Measurements from ENCODE around the gene GPR137C.

The GPR137C gene

GRCh38 chr14:52551696-52552062, 957 bp upstream of the GPR137C start:
- no peaks in the 10 kb centered on the region for H3K36me3 ChIP-seq (replicated peaks in 1 of 2; ENCODE audit: control insufficient read depth in 2 of 2, insufficient read depth in 2 of 2, low read length in 2 of 2)
- peak; percentile 17 for DNase-seq (ENCODE audit: low spot score)
- no peak overlapping the region for H2BK120ac ChIP-seq (ENCODE audit: low read depth, low read length)
- H3K4me1 ChIP-seq (ENCODE audit: control insufficient read depth in 2 of 2, insufficient read depth in 1 of 2, low read depth in 1 of 2, low read length in 2 of 2) = peaks cover 5 to 7% of the 10 kb centered on the region in 2 donors
- H2BK5ac ChIP-seq (ENCODE audit: low read length) = no peak overlapping the region
- WGBS, 2 donors (ENCODE audit: extremely low coverage in 2 of 2, insufficient read length in 2 of 2, insufficient replicate concordance in 1 of 2) = no CpG with 5 or more reads among the region's 8 CpGs
- no peaks in the 10 kb centered on the region for H3K27me3 ChIP-seq (ENCODE audit: control insufficient read depth in 3 of 3, insufficient read depth in 3 of 3, low read depth in 1 of 3, low read length in 3 of 3)
- no peak overlapping the region for H4K91ac ChIP-seq (ENCODE audit: low read depth, low read length, poor library complexity)
- H3K9ac ChIP-seq (ENCODE audit: low read depth, low read length, poor library complexity) = peak overlapping the region; percentile 95
- H3K23ac ChIP-seq (ENCODE audit: low read depth, low read length, poor library complexity) = peak overlapping the region; percentile 8
- no peak overlapping the region for H4K8ac ChIP-seq (ENCODE audit: low read depth, low read length)
- H3K79me1 ChIP-seq (ENCODE audit: low read depth, low read length) = peaks cover 5% of the 10 kb centered on the region
- no peak overlapping the region for H2BK15ac ChIP-seq (ENCODE audit: low read length)
- H2AK5ac ChIP-seq (ENCODE audit: low read depth, low read length) = no peak overlapping the region
- H2AFZ ChIP-seq (ENCODE audit: low read length) = peak overlapping the region; percentile 94
- peak overlapping the region; percentile 64 to 90 for H3K4me3 ChIP-seq (ENCODE audit: low read length in 2 of 2)
- H2BK12ac ChIP-seq (ENCODE audit: low read length) = no peak overlapping the region
- H3K9me3 ChIP-seq (replicated peaks in 1 of 2; ENCODE audit: control insufficient read depth in 2 of 2, insufficient read depth in 1 of 2, low read depth in 1 of 2, low read length in 2 of 2) = no peaks in the 10 kb centered on the region
- H3K14ac ChIP-seq (ENCODE audit: low read length) = no peak overlapping the region
- H3K27ac ChIP-seq (replicated peaks; ENCODE audit: low read length) = peak overlapping the region; percentile 75
- no peak overlapping the region for H3K4ac ChIP-seq (ENCODE audit: low read length)
- H3K4me2 ChIP-seq (ENCODE audit: insufficient read depth, low read length, poor library complexity, severe bottlenecking) = peak overlapping the region; percentile 86
- peak overlapping the region; percentile 94 for H3K18ac ChIP-seq (ENCODE audit: low read length)

- Histone ChIP-seq H3K4me2 (ENCODE audit: insufficient read depth, low read length, poor library complexity, severe bottlenecking) (peak overlapping the region; percentile 100), H4K8ac (ENCODE audit: low read depth, low read length) (no peak overlapping the region), H3K27me3 (ENCODE audit: control insufficient read depth in 3 of 3, insufficient read depth in 3 of 3, low read depth in 1 of 3, low read length in 3 of 3) (no peaks in the 10 kb centered on the region), H3K9me3 (replicated peaks in 1 of 2; ENCODE audit: control insufficient read depth in 2 of 2, insufficient read depth in 1 of 2, low read depth in 1 of 2, low read length in 2 of 2) (no peaks in the 10 kb centered on the region), H3K4me1 (ENCODE audit: control insufficient read depth in 2 of 2, insufficient read depth in 1 of 2, low read depth in 1 of 2, low read length in 2 of 2) (peaks cover 5 to 7% of the 10 kb centered on the region in 2 donors), H3K18ac (ENCODE audit: low read length) (peak overlapping the region; percentile 98), H3K14ac (ENCODE audit: low read length) (peak overlapping the region; percentile 94), H3K79me1 (ENCODE audit: low read depth, low read length) (peaks cover 5% of the 10 kb centered on the region), H2AFZ (ENCODE audit: low read length) (peak overlapping the region; percentile 97), H4K91ac (ENCODE audit: low read depth, low read length, poor library complexity) (no peak overlapping the region), H2BK12ac (ENCODE audit: low read length) (peak overlapping the region; percentile 66), H2BK15ac (ENCODE audit: low read length) (peak overlapping the region; percentile 87), H3K9ac (ENCODE audit: low read depth, low read length, poor library complexity) (peak overlapping the region; percentile 95), H3K36me3 (replicated peaks in 1 of 2; ENCODE audit: control insufficient read depth in 2 of 2, insufficient read depth in 2 of 2, low read length in 2 of 2) (no peaks in the 10 kb centered on the region), H3K23ac (ENCODE audit: low read depth, low read length, poor library complexity) (peak overlapping the region; percentile 95), H2BK120ac (ENCODE audit: low read depth, low read length) (peak overlapping the region; percentile 88), H3K4ac (ENCODE audit: low read length) (peak overlapping the region; percentile 10), H2AK5ac (ENCODE audit: low read depth, low read length) (peak overlapping the region; percentile 34), H3K27ac (replicated peaks; ENCODE audit: low read length) (peak overlapping the region; percentile 80), H3K4me3 (ENCODE audit: low read length in 2 of 2) (peak overlapping the region; percentile 64 to 100), H2BK5ac (ENCODE audit: low read length) (peak overlapping the region; percentile 96)
- no CpG with 5 or more reads among the region's 69 CpGs for WGBS, 2 donors (ENCODE audit: extremely low coverage in 2 of 2, insufficient read length in 2 of 2, insufficient replicate concordance in 1 of 2)
- no peak for DNase-seq (ENCODE audit: low spot score)
Observed at GRCh38 chr14:52553002-52553670, 500 bp downstream of the GPR137C start.

DNA sequence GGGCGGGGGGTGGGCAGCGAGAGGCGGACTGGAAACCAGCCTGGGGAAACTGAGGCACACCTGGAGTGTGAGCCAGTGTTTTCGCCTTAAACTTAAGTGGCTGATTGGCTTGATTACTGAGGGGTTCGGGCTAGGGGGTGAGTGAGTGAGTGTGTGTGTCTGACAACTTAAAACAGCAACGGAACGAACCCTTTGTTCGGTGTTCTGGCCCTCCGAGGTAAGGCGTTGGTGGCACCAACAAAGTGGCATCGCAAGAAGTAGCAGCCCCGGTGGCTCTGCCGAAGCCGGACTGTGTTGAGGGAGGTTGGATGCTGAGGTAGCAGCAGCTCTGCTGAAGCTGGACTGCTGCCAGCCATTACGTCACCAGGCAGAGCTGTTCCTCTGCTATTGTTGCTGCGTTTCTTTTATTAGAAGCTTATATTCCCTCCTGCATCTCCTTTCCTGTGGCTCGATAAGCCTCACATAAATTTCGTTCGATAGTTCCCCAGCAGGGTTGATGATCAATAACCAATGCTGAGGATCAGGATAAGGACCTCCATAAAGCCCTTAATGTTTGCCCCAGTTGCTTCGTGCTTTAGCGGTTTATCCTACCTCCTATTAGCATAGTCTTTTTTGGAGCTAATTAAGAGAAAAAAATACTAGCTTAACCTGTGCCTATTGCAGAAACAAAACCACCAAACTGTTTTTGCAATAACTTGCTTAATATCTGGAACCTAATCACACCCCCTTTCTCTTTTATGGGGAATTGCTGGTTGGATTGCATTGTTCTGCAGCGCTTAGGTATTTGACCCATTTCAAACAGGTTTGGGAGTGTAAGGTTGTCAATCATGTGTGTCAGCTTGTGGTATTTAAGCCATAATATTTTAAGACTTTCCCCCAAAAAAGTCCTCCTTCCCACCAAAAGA, 1.3 kb downstream of the GPR137C start:
- Histone ChIP-seq H2AFZ (ENCODE audit: low read length) (peak overlapping the region; percentile 97), H3K27me3 (ENCODE audit: control insufficient read depth in 3 of 3, insufficient read depth in 3 of 3, low read depth in 1 of 3, low read length in 3 of 3) (no peaks in the 10 kb centered on the region), H3K18ac (ENCODE audit: low read length) (peak overlapping the region; percentile 98), H4K8ac (ENCODE audit: low read depth, low read length) (no peak overlapping the region), H3K14ac (ENCODE audit: low read length) (no peak overlapping the region), H3K79me1 (ENCODE audit: low read depth, low read length) (peaks cover 5% of the 10 kb centered on the region), H3K4me1 (ENCODE audit: control insufficient read depth in 2 of 2, insufficient read depth in 1 of 2, low read depth in 1 of 2, low read length in 2 of 2) (peaks cover 5 to 7% of the 10 kb centered on the region in 2 donors), H2BK12ac (ENCODE audit: low read length) (no peak overlapping the region), H2AK5ac (ENCODE audit: low read depth, low read length) (no peak overlapping the region), H3K9me3 (replicated peaks in 1 of 2; ENCODE audit: control insufficient read depth in 2 of 2, insufficient read depth in 1 of 2, low read depth in 1 of 2, low read length in 2 of 2) (no peaks in the 10 kb centered on the region), H2BK15ac (ENCODE audit: low read length) (peak overlapping the region; percentile 87), H3K4ac (ENCODE audit: low read length) (peak overlapping the region; percentile 10), H3K4me3 (ENCODE audit: low read length in 2 of 2) (peak overlapping the region; percentile 64 to 100), H3K4me2 (ENCODE audit: insufficient read depth, low read length, poor library complexity, severe bottlenecking) (peak overlapping the region; percentile 100), H3K23ac (ENCODE audit: low read depth, low read length, poor library complexity) (peak overlapping the region; percentile 95), H3K9ac (ENCODE audit: low read depth, low read length, poor library complexity) (peak overlapping the region; percentile 95), H4K91ac (ENCODE audit: low read depth, low read length, poor library complexity) (no peak overlapping the region), H3K36me3 (replicated peaks in 1 of 2; ENCODE audit: control insufficient read depth in 2 of 2, insufficient read depth in 2 of 2, low read length in 2 of 2) (no peaks in the 10 kb centered on the region), H3K27ac (replicated peaks; ENCODE audit: low read length) (no peak overlapping the region), H2BK5ac (ENCODE audit: low read length) (peak overlapping the region; percentile 96), H2BK120ac (ENCODE audit: low read depth, low read length) (peak overlapping the region; percentile 88)
- DNase-seq (ENCODE audit: low spot score) = peak; percentile 46
- no CpG with 5 or more reads among the region's 22 CpGs for WGBS, 2 donors (ENCODE audit: extremely low coverage in 2 of 2, insufficient read length in 2 of 2, insufficient replicate concordance in 1 of 2)

DNA sequence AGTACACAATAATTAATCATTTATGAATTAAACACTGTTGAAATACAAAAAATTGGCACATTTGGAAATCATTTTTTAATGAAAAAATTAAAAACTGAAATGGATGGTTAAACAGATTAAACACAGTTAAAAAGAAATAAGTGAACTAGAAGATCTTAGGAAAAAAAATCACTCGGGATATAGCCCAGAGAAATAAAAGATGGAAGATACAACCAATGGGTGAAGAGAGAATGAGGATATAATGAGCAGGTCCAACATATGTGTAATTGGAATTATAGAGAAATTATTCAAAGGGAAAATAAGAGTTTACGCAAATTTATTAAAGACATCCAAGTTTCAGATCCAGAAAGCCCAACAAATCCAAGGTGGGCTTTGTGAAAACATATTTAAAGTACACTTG, 6.1 kb downstream of the GPR137C start:
- no peak overlapping the region for H4K91ac ChIP-seq (ENCODE audit: low read depth, low read length, poor library complexity)
- no peak for DNase-seq (ENCODE audit: low spot score)
- H3K27me3 ChIP-seq (ENCODE audit: control insufficient read depth in 3 of 3, insufficient read depth in 3 of 3, low read depth in 1 of 3, low read length in 3 of 3) = no peaks in the 10 kb centered on the region
- no peak overlapping the region for H3K14ac ChIP-seq (ENCODE audit: low read length)
- no peak overlapping the region for H4K8ac ChIP-seq (ENCODE audit: low read depth, low read length)
- no peak overlapping the region for H2AFZ ChIP-seq (ENCODE audit: low read length)
- peaks cover 0 to 4% of the 10 kb centered on the region in 2 donors for H3K4me1 ChIP-seq (ENCODE audit: control insufficient read depth in 2 of 2, insufficient read depth in 1 of 2, low read depth in 1 of 2, low read length in 2 of 2)
- no peak overlapping the region for H3K23ac ChIP-seq (ENCODE audit: low read depth, low read length, poor library complexity)
- H2BK120ac ChIP-seq (ENCODE audit: low read depth, low read length) = no peak overlapping the region
- no peak overlapping the region for H2BK15ac ChIP-seq (ENCODE audit: low read length)
- WGBS, 2 donors (ENCODE audit: extremely low coverage in 2 of 2, insufficient read length in 2 of 2, insufficient replicate concordance in 1 of 2) = no CpG with 5 or more reads among the region's 2 CpGs
- H3K18ac ChIP-seq (ENCODE audit: low read length) = no peak overlapping the region
- no peaks in the 10 kb centered on the region for H3K79me1 ChIP-seq (ENCODE audit: low read depth, low read length)
- H3K9me3 ChIP-seq (replicated peaks in 1 of 2; ENCODE audit: control insufficient read depth in 2 of 2, insufficient read depth in 1 of 2, low read depth in 1 of 2, low read length in 2 of 2) = no peaks in the 10 kb centered on the region
- H2BK5ac ChIP-seq (ENCODE audit: low read length) = no peak overlapping the region
- no peak overlapping the region for H2BK12ac ChIP-seq (ENCODE audit: low read length)
- no peak overlapping the region for H3K27ac ChIP-seq (replicated peaks; ENCODE audit: low read length)
- no peak overlapping the region for H3K4me2 ChIP-seq (ENCODE audit: insufficient read depth, low read length, poor library complexity, severe bottlenecking)
- H3K4ac ChIP-seq (ENCODE audit: low read length) = no peak overlapping the region
- H3K36me3 ChIP-seq (replicated peaks in 1 of 2; ENCODE audit: control insufficient read depth in 2 of 2, insufficient read depth in 2 of 2, low read length in 2 of 2) = no peaks in the 10 kb centered on the region
- no peak overlapping the region for H3K4me3 ChIP-seq (ENCODE audit: low read length in 2 of 2)
- H3K9ac ChIP-seq (ENCODE audit: low read depth, low read length, poor library complexity) = no peak overlapping the region
- H2AK5ac ChIP-seq (ENCODE audit: low read depth, low read length) = no peak overlapping the region
